GM19239 (cell line): Measurements from ENCODE around the gene DLG5.

ENCODE experiments used
- DNase-seq: peaks from one replicate; pipeline ENCODE4 v3.0.0; 2011; ENCODE audit warnings: low spot score; ENCODE audit not compliant: insufficient read length
- FAIRE-seq: peaks from 2 replicates; lab custom pipeline; 2011; peaks lifted over from hg19 to GRCh38; lab: Jason Lieb, UNC

DLG5 gene

GRCh38 chr10:77807706-77808105 is 118.8 kb downstream of the DLG5 start:
- DNase-seq = no peak

GRCh38 chr10:77806511-77807157 is 119.9 kb downstream of the DLG5 start:
- FAIRE-seq = no peak
- no peak for DNase-seq

More at GRCh38 chr10:77807706-77808105, 118.8 kb downstream of the DLG5 start:
- FAIRE-seq = no peak

- no peak for FAIRE-seq
- no peak for DNase-seq
Observed at GRCh38 chr10:77805676-77806075, 120.9 kb downstream of the DLG5 start.

- DNase-seq = no peak
- no peak for FAIRE-seq
Observed at GRCh38 chr10:77804371-77804770, 122.2 kb downstream of the DLG5 start.

- no peak for DNase-seq
- no peak for FAIRE-seq
Observed at GRCh38 chr10:77801474-77802161, 124.9 kb downstream of the DLG5 start.

GRCh38 chr10:77800738-77801266 is 125.8 kb downstream of the DLG5 start:
- DNase-seq (no peak), FAIRE-seq (no peak)

- DNase-seq = no peak
- no peak for FAIRE-seq
Observed at GRCh38 chr10:77800320-77800719, 126.2 kb downstream of the DLG5 start.

GRCh38 chr10:77799352-77799751 is 127.2 kb downstream of the DLG5 start:
- FAIRE-seq (no peak), DNase-seq (no peak)

- no peak for FAIRE-seq
- no peak for DNase-seq
Observed at GRCh38 chr10:77798940-77799339, 127.6 kb downstream of the DLG5 start.

- no peak for FAIRE-seq
- DNase-seq = no peak
Observed at GRCh38 chr10:77796311-77796915, 130.1 kb downstream of the DLG5 start.

- DNase-seq (no peak), FAIRE-seq (no peak)
Observed at GRCh38 chr10:77795426-77796055, 131.0 kb downstream of the DLG5 start.

GRCh38 chr10:77794256-77795142 is 132.1 kb downstream of the DLG5 start:
- DNase-seq = no peak
- FAIRE-seq = no peak

GRCh38 chr10:77793831-77794230 is 132.7 kb downstream of the DLG5 start:
- FAIRE-seq (no peak), DNase-seq (no peak)

- DNase-seq (no peak), FAIRE-seq (no peak)
Observed at GRCh38 chr10:77792155-77792554, 134.4 kb downstream of the DLG5 start.

- no peak for DNase-seq
- FAIRE-seq = no peak
Observed at GRCh38 chr10:77791506-77791905, 135.0 kb downstream of the DLG5 start.

GRCh38 chr10:77789861-77790260 is 136.7 kb downstream of the DLG5 start:
- FAIRE-seq (no peak), DNase-seq (no peak)

- FAIRE-seq = no peak
- no peak for DNase-seq
Observed at GRCh38 chr10:77789016-77789415, 137.5 kb downstream of the DLG5 start.

- FAIRE-seq (no peak), DNase-seq (no peak)
Observed at GRCh38 chr10:77788496-77789010, 138.0 kb downstream of the DLG5 start.

GRCh38 chr10:77787440-77787839 is 139.1 kb downstream of the DLG5 start:
- no peak for FAIRE-seq
- no peak for DNase-seq

- FAIRE-seq (no peak), DNase-seq (no peak)
Observed at GRCh38 chr10:77784856-77785255, 141.7 kb downstream of the DLG5 start.
